GM12875 (cell line): ENCODE measurements around the gene ADCYAP1R1.

Source experiments
- H3K4me3 ChIP-seq: one replicate; pipeline ENCODE4 v1.5.1; 2011; ENCODE audit warnings: low read depth, low read length, control low read depth
- TF ChIP-seq, protein P1 (sequence below): IDR thresholded peaks from 2 replicates; pipeline ENCODE4 v1.5.1; 2011; ENCODE audit warnings: low read depth, mild to moderate bottlenecking, control low read depth, inconsistent platforms, low read length, moderate library complexity, borderline replicate concordance; ENCODE audit not compliant: insufficient read depth

ADCYAP1R1 gene

DNA sequence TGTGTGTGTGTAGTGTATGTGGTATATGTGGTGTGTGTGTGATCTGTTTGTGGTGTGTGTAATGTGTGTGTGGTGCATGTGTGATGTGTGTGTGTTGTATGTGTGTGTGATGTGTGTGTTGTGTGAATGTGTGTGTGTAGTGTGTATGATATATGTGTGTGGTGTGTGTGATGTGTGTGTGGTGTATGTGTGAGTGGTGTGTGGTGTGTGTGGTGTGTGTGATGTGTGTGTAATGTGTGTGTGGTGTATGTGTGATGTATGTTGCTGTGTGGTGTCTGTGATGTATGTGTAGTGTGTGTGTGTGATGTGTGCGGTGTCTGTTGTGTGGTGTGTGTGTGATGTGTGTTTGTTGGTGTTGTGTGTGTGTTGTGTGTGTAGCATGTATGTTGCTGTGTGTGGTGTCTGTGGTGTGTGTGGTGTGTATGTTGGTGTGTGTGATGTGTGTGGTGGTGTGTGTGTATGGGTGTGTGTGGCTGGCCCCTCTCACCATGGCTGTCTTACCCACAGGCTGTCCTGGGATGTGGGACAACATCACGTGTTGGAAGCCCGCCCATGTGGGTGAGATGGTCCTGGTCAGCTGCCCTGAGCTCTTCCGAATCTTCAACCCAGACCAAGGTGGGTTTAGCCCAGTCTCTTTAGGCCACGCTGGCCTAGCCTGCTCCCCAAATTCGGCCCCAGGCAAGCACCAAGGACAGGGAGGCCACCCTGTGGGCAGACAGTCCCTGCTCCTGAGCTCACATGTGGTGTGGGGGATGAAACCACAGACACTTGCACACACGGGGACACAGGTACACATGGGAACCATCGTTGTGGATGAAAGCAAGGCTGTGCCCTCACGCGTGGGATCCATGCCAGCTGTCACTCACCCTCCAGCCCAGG is 25.6 kb downstream of the ADCYAP1R1 start:
- TF ChIP-seq, protein P1, sequence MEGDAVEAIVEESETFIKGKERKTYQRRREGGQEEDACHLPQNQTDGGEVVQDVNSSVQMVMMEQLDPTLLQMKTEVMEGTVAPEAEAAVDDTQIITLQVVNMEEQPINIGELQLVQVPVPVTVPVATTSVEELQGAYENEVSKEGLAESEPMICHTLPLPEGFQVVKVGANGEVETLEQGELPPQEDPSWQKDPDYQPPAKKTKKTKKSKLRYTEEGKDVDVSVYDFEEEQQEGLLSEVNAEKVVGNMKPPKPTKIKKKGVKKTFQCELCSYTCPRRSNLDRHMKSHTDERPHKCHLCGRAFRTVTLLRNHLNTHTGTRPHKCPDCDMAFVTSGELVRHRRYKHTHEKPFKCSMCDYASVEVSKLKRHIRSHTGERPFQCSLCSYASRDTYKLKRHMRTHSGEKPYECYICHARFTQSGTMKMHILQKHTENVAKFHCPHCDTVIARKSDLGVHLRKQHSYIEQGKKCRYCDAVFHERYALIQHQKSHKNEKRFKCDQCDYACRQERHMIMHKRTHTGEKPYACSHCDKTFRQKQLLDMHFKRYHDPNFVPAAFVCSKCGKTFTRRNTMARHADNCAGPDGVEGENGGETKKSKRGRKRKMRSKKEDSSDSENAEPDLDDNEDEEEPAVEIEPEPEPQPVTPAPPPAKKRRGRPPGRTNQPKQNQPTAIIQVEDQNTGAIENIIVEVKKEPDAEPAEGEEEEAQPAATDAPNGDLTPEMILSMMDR = no peak
- H3K4me3 ChIP-seq = no peak overlapping the region

DNA sequence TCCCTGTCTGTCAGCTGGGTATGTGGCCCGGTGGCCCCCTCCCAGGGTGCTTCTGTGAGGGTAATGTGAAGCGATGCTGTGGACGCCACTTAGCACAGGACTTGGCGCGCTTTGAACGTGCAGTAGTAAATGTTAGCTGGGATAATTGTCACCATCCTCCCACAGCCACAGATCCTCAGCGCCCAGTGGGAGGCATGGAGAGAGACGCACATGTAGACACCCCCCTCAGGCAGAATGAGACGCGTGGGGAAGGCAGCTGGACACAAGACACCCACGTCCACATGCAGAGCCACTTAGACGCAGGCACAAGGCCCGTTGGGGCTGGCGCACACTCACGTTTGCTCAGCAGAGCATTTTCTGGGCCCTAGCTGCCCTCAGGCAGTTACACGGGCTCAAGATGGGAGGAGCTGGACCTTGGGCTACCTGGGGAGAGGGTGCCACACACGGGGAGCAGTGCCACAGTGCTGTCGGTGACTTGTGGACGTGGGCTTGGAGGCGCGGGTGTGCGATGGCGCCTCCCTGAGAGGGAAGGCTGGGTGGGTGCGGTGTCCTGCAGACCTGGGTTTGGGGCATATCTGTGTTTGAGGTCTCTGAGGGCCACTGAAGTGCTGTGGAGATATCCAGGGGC is 26.4 kb downstream of the ADCYAP1R1 start:
- H3K4me3 ChIP-seq = no peak overlapping the region
- TF ChIP-seq, protein P1 = no peak

DNA sequence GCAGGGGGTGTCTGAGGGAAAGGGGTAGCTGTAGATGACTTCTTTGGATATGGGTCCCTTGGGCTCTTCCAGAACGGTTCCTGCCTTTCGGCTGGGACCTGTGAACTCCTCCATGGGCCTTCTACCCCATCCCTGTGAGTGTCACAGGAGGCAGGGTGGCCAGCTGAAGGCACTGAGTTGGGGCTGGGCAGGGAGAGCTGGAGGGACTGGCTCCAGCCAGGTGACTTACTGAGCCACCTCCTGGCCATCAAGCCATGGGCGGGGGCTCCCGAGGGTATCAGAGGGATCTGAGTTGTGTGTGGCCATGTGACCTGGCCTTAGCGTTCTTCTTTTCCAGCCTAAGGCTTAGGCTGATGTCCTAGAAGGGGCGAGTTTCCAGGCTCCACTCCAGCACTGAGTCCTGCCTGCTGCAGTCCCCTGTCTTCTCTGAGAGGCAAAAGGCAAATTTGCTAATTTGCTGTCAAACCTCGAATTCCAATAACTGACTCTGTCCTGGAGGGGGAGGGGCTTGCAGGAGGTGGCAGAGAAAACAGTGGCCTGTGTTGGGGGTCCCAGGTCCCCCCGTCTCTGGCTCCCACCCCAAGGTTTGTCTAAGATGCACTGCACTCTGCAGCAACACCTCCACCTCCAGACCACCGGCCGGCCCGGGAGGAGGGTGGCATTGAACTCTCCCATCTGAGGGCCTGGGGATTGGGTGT is 27.2 kb downstream of the ADCYAP1R1 start:
- TF ChIP-seq, protein P1 = no peak
- H3K4me3 ChIP-seq = no peak overlapping the region

DNA sequence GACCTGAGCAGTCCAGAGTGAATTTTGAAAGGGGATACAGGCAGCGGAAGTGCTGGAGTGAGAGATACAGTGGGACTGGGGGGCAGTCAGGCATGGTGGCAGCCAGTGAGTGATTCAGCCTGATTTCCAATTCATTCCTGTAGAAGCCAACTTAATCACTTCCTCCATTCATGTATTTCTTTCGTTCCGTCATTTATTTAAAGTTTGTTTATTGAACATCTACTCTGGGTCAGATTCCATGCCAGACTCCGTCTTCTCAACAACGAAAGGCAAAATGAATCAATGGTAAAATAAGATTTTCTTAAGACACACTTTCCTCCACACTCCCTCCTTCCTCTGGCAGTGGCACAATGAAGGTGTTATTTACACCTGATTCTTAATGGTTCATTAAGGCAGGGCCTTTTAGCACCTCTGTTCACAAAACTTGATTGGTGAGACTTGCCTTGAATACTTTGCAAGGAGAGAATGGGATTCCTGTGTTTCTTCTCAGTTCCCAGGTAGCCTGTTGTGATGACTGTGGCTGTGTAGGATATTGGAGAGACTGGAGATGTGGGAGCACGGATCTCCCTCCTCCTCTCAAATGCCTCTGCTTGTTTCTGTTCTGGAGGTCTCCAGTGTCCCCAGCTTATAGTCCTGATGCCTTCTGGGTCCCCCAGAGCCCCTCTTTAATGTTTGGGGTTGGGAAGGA is 27.9 kb downstream of the ADCYAP1R1 start:
- no peak overlapping the region for H3K4me3 ChIP-seq
- TF ChIP-seq, protein P1 = no peak

DNA sequence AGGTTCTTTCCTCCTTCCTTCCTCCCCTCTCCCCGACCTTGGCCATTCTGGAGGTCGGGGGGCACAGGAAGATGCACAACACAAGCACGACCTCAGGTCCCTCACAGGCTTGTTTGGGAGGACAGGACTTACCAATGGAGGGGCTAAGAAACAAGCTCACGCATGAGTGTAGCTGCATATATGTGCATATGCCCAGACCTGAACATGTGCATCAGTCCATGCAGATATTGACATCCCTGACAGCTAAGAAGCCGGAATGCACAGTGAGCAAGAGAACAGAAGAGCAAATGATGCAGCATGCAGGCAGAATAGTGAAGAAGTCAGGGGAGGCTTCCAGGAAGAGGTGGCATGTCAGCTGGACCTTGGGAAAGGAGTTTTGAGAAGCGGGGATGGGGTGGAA is 28.7 kb downstream of the ADCYAP1R1 start:
- H3K4me3 ChIP-seq = no peak overlapping the region
- TF ChIP-seq, protein P1 = no peak

DNA sequence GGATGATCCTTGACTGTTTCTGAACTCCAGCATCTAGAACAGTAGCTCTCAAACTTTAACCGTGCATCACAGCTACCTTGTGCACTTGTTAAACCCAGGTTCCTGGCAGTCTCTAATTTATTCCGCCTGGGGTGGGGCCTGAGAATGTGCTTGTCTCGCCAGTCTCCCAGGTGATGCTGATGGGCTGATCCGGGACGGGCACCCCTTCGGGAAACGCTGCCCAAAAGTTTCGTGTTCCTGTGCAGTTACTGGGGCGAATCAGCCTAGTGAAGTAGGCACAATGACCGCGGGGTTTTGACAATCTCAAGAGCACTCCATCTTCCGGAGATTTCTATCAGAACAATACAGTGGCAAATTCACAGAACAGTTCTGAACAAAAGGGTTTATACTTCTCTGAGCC is 29.9 kb downstream of the ADCYAP1R1 start:
- TF ChIP-seq, protein P1 = no peak
- H3K4me3 ChIP-seq = no peak overlapping the region
